Panc1 (cell line): ENCODE measurements around the gene CBX7.

Experiments
- POLR2AphosphoS5 ChIP-seq: IDR thresholded peaks from 2 replicates; pipeline ENCODE4 v1.6.1; 2012; ENCODE audit warnings: mild to moderate bottlenecking, low read depth, low read length, moderate library complexity
- TF ChIP-seq, protein P1 (sequence below): fragments of 450-650 bp; IDR thresholded peaks from 2 replicates; pipeline ENCODE4 v1.5.1; 2017; ENCODE audit warnings: mild to moderate bottlenecking

DNA sequence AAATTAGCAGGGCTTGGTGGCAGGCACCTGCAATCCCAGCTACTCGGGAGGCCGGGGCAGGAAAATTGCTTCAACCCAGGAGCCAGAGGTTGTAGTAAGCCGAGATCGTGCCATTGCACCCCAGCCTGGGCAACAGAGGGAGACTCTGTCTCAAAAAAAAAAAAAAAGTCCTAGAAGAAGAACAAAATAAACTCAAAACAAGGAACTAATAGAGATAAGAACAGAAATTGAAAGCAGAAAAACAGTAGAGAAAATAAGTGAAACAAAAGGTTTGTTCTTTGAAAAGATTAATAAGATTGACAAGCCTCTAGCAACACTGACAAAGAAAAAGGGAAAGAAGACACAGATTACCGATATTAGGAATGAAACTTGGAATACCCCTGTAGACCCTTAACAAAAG lies 45.1 kb upstream of the CBX7 start:
- TF ChIP-seq, protein P1, sequence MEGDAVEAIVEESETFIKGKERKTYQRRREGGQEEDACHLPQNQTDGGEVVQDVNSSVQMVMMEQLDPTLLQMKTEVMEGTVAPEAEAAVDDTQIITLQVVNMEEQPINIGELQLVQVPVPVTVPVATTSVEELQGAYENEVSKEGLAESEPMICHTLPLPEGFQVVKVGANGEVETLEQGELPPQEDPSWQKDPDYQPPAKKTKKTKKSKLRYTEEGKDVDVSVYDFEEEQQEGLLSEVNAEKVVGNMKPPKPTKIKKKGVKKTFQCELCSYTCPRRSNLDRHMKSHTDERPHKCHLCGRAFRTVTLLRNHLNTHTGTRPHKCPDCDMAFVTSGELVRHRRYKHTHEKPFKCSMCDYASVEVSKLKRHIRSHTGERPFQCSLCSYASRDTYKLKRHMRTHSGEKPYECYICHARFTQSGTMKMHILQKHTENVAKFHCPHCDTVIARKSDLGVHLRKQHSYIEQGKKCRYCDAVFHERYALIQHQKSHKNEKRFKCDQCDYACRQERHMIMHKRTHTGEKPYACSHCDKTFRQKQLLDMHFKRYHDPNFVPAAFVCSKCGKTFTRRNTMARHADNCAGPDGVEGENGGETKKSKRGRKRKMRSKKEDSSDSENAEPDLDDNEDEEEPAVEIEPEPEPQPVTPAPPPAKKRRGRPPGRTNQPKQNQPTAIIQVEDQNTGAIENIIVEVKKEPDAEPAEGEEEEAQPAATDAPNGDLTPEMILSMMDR = no peak
- no peak for TF ChIP-seq POLR2AphosphoS5
